Measurements from ENCODE around the gene SPON1.
"Not testable (repeated sequence)": the region's sequence is repeated elsewhere in the genome, so short reads cannot be mapped to it uniquely, and the experiment has no call there.

SPON1 gene

GRCh38 chr11:13972944-13973343 is 10.4 kb downstream of the SPON1 start:
- DNase-seq: no peak

GRCh38 chr11:13974631-13975030 is 12.1 kb downstream of the SPON1 start:
- no peak for DNase-seq

DNA sequence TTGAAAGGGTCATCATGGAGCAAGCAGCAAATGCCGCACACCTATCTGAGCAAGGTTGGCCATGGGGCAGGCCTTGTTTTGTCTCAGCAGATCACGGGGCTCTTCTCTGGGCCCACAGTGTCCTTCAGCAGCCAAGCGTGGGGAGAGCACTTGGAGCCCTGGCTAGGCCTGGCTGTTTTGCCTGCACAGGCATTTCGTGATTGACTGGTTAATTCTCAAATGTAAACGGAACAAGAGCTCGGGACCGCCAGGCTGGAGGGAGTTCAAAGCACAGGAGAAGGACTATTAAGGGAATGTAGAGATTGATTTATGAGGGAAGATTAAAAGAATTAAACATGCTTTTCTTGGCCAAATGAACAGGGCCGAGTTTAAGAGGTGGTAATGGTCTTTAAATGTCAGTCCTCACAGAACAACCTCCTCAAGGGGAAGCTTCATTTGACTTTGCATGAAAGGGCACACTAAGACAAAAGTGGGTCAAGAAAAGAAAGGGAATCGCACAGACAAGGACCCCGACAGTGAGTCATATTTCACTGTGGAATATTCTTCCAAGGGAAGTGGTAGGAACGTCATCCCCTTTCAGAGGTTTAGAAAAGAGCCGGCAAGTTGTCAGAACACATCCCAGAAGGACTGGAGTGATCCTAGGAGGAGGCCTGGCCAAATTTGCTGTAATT is 20.7 kb downstream of the SPON1 start:
- DNase-seq: peak in 7 of 58 donors; percentile 4 to 34 (median 21)

DNA sequence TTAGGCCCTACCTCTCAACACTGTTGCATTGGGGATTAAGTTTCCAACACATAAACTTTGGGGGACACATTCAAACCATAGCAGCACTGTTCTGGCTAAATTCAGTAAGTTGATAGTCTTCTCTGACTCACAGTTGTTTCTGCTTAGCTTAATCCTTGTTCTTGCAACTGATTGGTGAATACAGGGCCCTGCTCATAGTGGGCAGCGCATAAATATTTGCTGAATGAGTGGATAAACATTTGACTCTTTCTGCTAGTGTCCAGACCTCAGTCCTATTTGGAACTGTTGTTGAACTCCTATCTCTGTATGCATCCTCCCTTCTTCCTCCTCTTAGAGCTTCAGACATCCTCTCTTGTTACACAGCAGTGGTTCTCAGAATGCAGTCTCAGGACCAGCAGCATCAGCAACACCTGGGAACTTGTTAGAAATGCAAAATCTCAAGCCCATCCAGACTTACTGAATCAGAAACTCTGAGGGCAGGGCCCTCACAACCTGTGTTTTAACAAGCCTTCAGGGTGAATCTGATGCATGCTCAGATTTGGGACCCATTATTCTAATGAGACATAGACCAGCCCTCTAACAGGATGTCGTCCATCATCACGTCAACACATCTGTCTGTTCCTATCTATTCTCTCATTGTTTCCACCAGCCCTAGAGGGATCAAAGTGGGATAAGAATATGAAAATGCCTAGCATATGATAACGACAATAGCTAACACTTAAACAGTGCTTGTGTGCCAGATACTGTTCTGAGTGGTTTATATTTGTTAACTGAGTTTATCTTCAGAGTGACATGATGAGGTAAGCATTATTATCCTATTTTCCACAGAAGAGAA is 22.3 kb downstream of the SPON1 start:
- no peak for DNase-seq

DNA sequence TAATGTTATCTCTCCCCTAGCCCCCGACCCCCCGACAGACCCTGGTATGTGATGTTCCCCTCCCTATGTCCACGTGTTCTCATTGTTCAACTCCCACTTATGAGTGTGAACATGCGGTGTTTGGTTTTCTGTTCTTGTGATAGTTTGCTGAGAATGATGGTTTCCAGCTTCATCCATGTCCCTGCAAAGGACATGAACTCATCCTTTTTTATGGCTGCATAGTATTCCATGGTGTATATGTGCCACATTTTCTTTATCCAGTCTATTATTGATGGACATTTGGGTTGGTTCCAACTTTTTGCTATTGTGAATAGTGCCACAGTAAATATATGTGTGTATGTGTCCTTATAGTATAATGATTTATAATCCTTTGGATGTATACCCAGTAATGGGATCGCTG is 24.2 kb downstream of the SPON1 start:
- not testable (repeated sequence) for DNase-seq

DNA sequence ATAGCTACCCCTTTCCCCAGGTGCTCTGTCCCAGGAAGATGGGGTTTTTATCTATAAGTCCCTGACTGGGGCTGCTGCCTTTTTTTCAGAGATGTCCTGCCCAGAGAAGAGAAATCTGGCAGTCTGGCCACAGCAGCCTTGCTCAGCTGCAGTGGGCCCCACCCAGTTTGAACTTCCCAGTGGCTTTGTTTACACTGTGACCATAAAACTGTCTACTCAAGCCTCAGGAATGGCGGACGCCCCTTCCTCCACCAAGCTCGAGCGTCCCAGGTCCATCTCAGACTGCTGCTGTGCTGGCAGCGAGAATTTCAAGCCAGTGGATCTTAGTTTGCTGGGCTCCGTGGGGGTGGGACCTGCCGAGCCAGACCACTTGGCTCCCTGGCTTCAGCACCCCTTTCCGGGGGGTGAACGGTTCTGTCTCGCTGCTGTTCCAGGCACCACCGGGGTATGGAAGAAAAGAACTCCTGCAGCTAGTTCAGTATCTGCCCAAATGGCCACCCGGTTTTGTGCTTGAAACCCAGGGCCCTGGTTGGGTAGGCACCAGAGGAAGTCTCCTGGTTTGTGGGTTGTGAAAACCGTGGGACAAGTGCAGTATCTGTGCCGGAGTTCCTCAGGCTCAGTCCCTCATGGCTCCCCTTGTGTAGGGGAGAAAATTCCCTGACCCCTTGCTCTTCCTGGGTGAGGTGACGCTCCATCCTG is 29.8 kb downstream of the SPON1 start:
- DNase-seq: not testable (repeated sequence)

DNA sequence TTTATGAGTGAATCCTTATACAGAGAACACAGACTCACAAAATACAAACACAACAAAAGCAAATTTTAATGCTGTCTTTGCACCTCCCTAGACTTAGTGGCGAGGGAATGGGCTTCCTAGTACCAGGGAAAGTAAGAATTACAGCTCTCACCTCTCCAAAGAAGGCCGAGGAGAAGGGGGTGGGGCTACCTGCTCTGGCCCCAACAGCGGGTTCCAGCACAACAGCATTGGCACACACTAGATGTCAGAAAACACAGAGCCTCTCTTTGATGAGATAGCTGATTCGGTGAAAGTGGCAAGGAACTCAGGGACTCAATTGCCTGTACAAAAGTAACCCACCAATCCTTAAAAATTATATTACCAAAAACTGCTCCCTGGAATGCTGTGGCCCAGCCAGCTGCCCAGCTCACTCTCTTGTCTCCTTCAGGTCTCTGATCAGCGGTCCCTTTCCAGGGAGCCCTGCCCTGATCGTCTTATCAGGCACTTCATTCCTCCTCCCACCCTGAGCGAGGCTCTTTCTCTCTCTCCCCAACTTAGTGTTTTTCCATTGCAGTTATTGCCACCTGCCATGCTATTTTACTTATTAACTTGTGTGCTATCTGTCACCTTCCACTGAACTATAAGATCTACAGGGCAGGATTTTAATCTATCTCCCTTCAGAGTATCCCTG is 30.7 kb downstream of the SPON1 start:
- DNase-seq: no peak

DNA sequence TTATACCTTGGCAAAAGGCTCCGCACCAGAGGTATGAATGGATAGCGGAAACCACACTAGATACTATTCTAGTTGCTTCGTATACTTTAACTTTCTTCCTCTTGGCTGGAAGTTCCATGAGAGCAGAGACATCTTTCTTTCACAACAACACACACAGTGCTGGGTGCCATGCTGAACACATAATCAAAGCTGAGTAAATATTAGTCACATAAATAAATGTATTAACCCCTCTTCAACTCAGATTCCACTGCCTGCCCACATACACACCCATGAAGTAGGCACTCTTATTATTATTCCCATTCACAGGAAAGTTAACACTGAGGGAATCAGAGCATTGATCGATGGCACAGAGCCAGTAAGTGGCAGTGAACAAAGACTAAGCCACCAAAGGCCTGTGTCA is 35.4 kb downstream of the SPON1 start:
- no peak for DNase-seq

GRCh38 chr11:13999704-14000103 is 37.2 kb downstream of the SPON1 start:
- DNase-seq: no peak

DNA sequence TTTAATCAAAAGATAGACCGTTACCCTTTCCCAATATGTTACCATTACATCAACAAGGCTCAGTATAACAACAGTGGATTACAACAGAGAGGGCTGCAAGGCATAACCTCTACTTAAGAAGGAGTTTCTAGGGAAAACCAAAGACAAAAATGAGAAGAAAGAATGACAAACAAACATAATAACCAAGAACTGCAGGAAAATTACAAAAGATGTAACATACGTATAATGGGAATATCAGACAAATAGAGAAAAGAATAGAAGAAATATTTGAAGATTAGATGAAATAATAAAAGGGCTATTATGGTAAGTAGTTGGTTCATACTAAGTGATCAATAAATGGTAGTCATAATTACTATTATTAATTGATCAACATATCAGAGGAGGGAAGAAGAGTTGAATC is 39.1 kb downstream of the SPON1 start:
- no peak for DNase-seq

DNA sequence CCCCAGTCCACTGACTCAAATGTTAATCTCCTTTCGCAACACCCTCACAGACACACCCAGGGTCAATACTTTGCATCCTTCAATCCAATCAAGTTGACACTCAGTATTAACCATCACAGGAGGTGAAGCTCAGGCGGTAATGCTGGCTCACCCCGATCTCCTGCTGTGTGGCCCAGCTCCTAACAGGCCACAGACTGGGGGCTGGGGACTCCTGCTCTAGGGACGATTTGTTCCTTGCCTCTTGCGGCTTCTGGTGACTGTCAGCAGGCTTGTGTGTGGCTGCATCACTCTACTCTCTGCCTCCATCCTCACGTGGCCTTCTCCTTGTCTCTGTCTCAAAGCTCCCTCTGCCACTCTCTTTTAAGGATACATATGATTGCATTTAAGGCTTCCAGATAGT is 45.0 kb downstream of the SPON1 start:
- DNase-seq: no peak

DNA sequence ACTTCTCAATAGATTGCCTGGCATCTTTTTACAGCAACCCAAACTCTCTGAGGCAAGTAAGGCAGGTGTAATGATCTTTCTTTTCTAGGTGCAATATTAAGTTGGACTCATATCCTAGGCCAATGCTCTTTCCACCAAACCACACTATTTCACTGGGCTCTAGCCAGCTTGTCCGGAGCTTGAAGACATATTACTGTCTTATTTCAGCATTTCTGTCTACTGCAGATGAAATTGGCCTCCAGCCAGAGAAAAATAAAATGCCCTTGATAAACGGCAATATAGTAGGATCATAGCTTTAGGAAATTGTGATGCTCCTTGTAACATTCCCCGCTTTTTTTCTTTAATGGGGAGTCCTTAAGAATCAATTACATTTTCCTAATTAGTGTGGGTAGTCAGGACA is 48.1 kb downstream of the SPON1 start:
- no peak for DNase-seq

DNA sequence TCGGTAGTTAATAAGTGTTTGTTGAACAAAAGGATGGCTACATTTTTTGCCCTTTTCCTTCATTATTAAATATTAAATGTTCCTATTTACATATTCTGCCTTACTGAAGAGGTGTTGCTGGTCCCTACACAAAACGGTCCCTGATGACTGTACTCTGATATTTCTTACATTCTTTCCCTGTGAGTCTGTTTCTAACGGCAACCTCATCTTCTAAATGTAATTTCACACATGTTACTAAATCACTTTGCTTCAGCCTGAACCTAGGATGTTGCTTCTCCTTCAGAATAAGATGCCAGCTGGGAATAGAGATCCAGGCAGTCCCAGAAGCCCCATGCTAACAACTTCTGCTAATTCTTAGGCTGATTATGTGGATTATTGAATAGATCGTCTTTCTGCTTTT is 50.3 kb downstream of the SPON1 start:
- no peak for DNase-seq

DNA sequence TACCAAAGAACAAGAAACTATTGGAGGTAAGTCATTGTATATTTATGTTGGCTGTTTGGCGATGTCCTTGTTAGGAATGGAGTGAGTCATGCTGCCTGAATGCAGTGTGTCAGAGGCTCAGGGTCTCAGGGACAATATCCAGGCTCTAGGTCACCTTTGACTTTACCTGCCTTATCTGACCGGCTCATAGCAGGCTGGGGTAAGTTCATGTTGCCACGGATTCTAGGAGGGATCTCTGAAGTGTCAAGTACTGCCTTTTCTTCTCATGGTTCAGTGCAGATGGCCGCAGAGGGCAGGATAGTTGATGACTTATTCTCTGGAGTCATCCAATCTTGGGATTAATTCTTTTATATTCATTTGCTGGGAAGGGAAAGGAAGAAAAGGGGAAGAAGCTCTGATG is 53.2 kb downstream of the SPON1 start:
- DNase-seq: no peak

GRCh38 chr11:14018441-14018840 is 55.9 kb downstream of the SPON1 start:
- DNase-seq: no peak

DNA sequence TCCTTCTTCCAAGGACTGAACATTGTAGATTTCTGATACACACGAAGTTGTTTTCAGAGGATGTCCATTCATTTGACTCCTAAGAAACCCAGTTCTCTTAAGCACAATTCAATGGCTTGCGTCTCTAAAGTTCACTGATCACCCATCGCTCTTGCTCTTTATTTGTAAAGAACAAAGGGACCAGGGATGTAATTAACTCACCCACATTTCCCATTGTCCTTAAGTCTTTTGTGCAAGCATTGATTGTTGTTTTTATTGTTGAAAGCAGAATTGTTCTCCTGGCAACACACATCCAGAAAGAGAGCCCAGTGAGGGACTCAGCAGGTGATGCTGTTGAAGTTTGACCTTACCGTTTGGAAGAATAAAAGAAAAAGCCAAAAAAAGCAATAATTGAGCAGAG is 59.2 kb downstream of the SPON1 start:
- DNase-seq: no peak

DNA sequence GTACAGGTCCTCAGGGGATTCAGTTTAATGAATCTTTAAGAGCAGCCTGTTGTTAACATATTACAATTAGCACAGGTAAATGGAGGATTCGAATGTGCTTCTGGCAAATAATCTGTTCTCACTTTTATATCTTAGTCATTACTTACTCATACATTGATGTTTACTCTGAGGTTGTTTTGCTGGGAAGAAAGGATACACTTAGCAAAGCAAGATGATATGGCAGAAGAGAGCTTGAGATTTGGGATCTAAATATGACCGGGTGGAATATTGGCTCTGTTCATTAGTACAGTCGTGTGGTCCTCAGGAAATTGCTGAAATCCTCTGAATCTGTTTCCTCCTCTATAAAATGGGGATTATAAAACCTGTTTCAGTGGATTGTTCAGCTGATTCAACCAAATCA is 59.7 kb downstream of the SPON1 start:
- no peak for DNase-seq

DNA sequence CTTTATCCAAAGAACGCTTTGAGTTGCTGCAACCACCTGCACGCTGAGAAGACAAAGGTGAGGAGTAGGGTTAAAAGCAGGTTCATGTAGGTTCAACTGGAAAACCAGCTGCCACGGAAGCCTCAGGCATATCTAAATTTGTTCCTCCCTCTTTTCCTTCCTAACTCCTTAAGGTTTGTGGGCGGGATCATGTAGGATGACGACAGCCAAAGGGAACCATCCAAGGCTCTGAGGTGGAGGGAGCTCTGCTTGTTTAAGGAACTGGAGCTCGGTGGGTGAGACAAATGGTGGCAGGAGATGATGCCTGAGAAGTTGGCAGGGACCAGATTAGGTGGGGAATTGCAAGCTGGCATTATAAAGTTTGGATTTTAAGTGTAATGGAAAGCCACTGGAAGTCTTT is 60.3 kb downstream of the SPON1 start:
- no peak for DNase-seq

DNA sequence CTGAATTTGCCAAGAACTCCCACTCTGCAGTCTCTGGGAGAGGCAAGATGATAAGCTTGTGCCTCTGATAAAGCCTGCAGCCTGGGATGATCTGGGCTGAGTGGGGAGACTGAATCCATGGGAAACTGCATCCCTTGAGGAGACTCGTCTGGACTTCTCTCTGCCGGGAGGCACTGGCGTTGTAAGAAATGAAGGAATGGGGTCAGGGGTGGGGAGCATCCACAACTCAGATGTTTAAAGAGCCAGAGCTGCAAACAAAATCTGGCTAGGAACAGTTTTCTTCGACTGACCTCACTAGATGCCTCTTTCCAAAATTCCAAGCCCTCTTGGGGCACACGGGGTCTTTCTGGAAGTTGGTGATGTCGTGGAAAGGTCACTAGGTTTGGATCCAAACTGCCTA is 64.4 kb downstream of the SPON1 start:
- no peak for DNase-seq

DNA sequence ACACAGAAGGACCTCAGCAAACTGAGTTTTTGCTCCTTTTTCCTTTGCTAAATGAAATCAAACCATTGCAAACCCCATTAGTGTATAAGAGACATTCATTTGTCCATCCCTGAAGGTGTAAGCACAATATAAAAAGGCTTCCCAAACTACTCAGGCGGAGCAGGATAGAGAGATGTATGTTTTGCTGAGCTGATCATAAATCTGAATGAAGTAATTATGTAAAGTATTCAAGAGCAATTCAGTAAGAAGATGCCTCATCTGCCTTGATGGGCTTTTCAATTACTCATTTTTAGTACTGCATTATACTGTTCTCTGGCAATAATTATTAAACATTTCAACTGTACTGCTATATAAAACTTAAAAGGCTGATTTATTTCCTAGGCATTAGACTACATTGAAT is 65.0 kb downstream of the SPON1 start:
- no peak for DNase-seq

DNA sequence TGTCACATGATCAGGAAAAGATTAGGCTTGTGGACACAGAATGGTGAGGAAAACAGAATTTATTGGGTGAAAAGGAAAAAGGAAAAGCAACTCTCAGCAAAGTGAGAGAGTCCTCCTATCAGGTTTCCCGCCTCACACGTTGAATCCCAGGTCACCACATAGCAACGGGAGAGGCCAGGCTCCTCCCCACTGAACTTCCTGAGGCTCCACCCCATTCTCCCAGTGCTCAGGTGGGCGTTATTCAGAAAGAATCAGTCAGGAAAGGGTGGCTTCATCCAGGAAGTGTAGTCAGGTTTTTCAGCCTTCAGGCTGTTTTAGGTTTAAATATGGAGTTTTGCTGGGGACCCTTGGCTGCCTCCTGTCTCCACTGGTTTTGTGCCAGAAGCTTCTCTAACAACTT is 66.9 kb downstream of the SPON1 start:
- no peak for DNase-seq

Data from anterior cingulate cortex (tissue), 58 donors.